CD14-positive monocyte (primary cell): ENCODE results near the gene MACROD2. TPM values are rescaled to one million over a fixed set of nuclear protein-coding genes. Genes with fewer than 3 reads are reported as not detected.

Source experiments
- DNase-seq, 3 donors: peaks; one replicate each; pipeline ENCODE4 v3.0.0-alpha.2; 2011 to 2022
- H2AFZ ChIP-seq: 2 replicates; pipeline ENCODE4 v1.6.0; 2012; ENCODE audit warnings: mild to moderate bottlenecking, low read depth, low read length, inconsistent platforms; ENCODE audit not compliant: insufficient read depth, poor library complexity, severe bottlenecking
- H3K27ac ChIP-seq, 2 donors: 1 replicate in 1 of 2; 2 replicates in 1 of 2; pipeline ENCODE4 v1.5.1; 2012 to 2013; ENCODE audit warnings: low read length in 2 of 2, control low read depth in 1 of 2, inconsistent platforms in 1 of 2, low read depth in 1 of 2, mild to moderate bottlenecking in 1 of 2
- H3K27me3 ChIP-seq, 2 donors: one replicate each; pipeline versions ENCODE4 v1.6.0 to v1.6.1; 2011 to 2013; ENCODE audit warnings: low read length in 2 of 2; ENCODE audit not compliant: control insufficient read depth in 2 of 2, insufficient read depth in 2 of 2
- H3K36me3 ChIP-seq, 2 donors: replicated peaks in 1 of 2; 1 replicate in 1 of 2; 2 replicates in 1 of 2; pipeline versions ENCODE4 v1.5.1 to v1.6.1; 2012 to 2013; ENCODE audit warnings: low read length in 2 of 2, control low read depth in 1 of 2, inconsistent platforms in 1 of 2, mild to moderate bottlenecking in 1 of 2; ENCODE audit not compliant: insufficient read depth in 2 of 2, control insufficient read depth in 1 of 2
- H3K4me1 ChIP-seq, 2 donors: 1 replicate in 1 of 2; 2 replicates in 1 of 2; pipeline versions ENCODE4 v1.5.1 to v1.6.1; 2012 to 2013; ENCODE audit warnings: low read length in 2 of 2, control low read depth in 1 of 2, inconsistent platforms in 1 of 2, mild to moderate bottlenecking in 1 of 2, moderate library complexity in 1 of 2; ENCODE audit not compliant: insufficient read depth in 2 of 2, control insufficient read depth in 1 of 2
- H3K4me2 ChIP-seq: replicated peaks from 2 replicates; pipeline ENCODE3; 2012; ENCODE audit warnings: low read length, moderate library complexity, mild to moderate bottlenecking; ENCODE audit not compliant: poor library complexity, severe bottlenecking; ENCODE audit errors: extremely low read depth
- H3K4me3 ChIP-seq, 3 experiments: fragments of 200-600 bp in 1 of 3; sonication (generic) in 1 of 3; replicated peaks in 1 of 3; 1 replicate in 2 of 3; 2 replicates in 1 of 3; pipeline ENCODE4 v1.5.1; 2011 to 2013; ENCODE audit warnings: low read length in 3 of 3, mild to moderate bottlenecking in 3 of 3, control low read depth in 2 of 3, low read depth in 2 of 3, inconsistent platforms in 1 of 3, moderate library complexity in 1 of 3
- H3K79me2 ChIP-seq: 2 replicates; pipeline ENCODE4 v1.6.0; 2012; ENCODE audit warnings: mild to moderate bottlenecking, control low read depth, inconsistent platforms, low read length, moderate library complexity; ENCODE audit not compliant: insufficient read depth
- H3K9ac ChIP-seq: 2 replicates; pipeline ENCODE4 v1.6.0; 2017; ENCODE audit warnings: low read length, mild to moderate bottlenecking; ENCODE audit not compliant: insufficient read depth, poor library complexity, severe bottlenecking
- H3K9me3 ChIP-seq, 2 donors: replicated peaks in 1 of 2; 1 replicate in 1 of 2; 2 replicates in 1 of 2; pipeline versions ENCODE4 v1.5.1 to v1.6.1; 2012 to 2013; ENCODE audit warnings: low read length in 2 of 2, control low read depth in 1 of 2; ENCODE audit not compliant: control insufficient read depth in 1 of 2, insufficient read depth in 1 of 2
- H4K20me1 ChIP-seq: 2 replicates; pipeline ENCODE4 v1.6.0; 2012; ENCODE audit warnings: mild to moderate bottlenecking, low read length, control low read depth, moderate library complexity; ENCODE audit not compliant: insufficient read depth
- H3K27ac Mint-ChIP-seq, 7 donors: one replicate each; pipeline ENCODE4 v1.8.0; 2020; ENCODE audit warnings: mild to moderate bottlenecking in 7 of 7, mixed read lengths in 7 of 7, moderate library complexity in 6 of 7, inconsistent platforms in 2 of 7
- H3K27me3 Mint-ChIP-seq, 3 donors: one replicate each; pipeline ENCODE4 v1.8.0; 2021 to 2022; ENCODE audit warnings: low read depth in 3 of 3, mild to moderate bottlenecking in 3 of 3, mixed read lengths in 3 of 3, moderate library complexity in 3 of 3, inconsistent platforms in 1 of 3
- H3K36me3 Mint-ChIP-seq, 2 donors: one replicate each; pipeline ENCODE4 v1.8.0; 2020; ENCODE audit warnings: mixed read lengths in 2 of 2, inconsistent platforms in 1 of 2, mild to moderate bottlenecking in 1 of 2
- H3K4me1 Mint-ChIP-seq: one replicate; pipeline ENCODE4 v1.8.0; 2020; ENCODE audit warnings: mild to moderate bottlenecking, mixed read lengths
- H3K4me3 Mint-ChIP-seq, 2 donors: one replicate each; pipeline ENCODE4 v1.8.0; 2020; ENCODE audit warnings: mild to moderate bottlenecking in 2 of 2, mixed read lengths in 2 of 2, moderate library complexity in 1 of 2
- H3K9me3 Mint-ChIP-seq, 7 donors: one replicate each; pipeline ENCODE4 v1.8.0; 2020 to 2022; ENCODE audit warnings: mixed read lengths in 7 of 7, mild to moderate bottlenecking in 6 of 7, moderate library complexity in 6 of 7, inconsistent platforms in 2 of 7
- WGBS: methylation state at CpG from one replicate; pipeline ENCODE4 v1.1.5; 2013; ENCODE audit warnings: missing lambda C conversion rate; ENCODE audit not compliant: insufficient coverage; 5-methylcytosine and 5-hydroxymethylcytosine counted together
- intact Hi-C, 2 donors: fragments of 100-400 bp; cut with micrococcal nuclease; formaldehyde crosslinking; loops; one replicate each; pipeline versions ENCODE4 v1.15.0 to v1.15.1; 2023
- polyA plus RNA-seq, 3 donors: library from polyadenylated mRNA; depleted of rRNA in 1 of 3; unstranded in 2 of 3; stranded (reverse) in 1 of 3; fragments of 300-500 nt in 2 of 3; fragments of >200 nt in 1 of 3; fragmentation: Illumina TruSeq in 2 of 3; gene quantifications; 1 replicate in 2 of 3; 2 replicates in 1 of 3; pipeline ENCODE4 v1.2.3, GENCODE V29; 2012 to 2021
- TF ChIP-seq, protein P1 (sequence below): fragments of 200-600 bp; IDR thresholded peaks from one replicate; pipeline ENCODE4 v1.8.0; 2022; ENCODE audit warnings: antibody characterized with exemption, mild to moderate bottlenecking

Gene MACROD2
- polyA plus RNA-seq, 3 donors = 0.23 TPM; not detected in 2

GRCh38 chr20:14303651-14304050, 308.3 kb downstream of the MACROD2 start:
- Histone ChIP-seq H3K27ac (no peak overlapping the region), H3K4me2 (no peak overlapping the region), H3K9ac (no peak overlapping the region), H3K27me3 (no peaks in the 10 kb centered on the region), H3K4me1 (no peaks in the 10 kb centered on the region), H3K36me3 (no peaks in the 10 kb centered on the region), H3K9me3 (peaks cover 0 to 3% of the 10 kb centered on the region in 2 donors), H3K4me3 (no peak overlapping the region), H3K79me2 (no peaks in the 10 kb centered on the region), H4K20me1 (no peaks in the 10 kb centered on the region), H2AFZ (no peak overlapping the region)
- Mint-ChIP-seq H3K27ac (no peak overlapping the region), H3K27me3 (peaks cover 0 to 2% (median 0%) of the 10 kb centered on the region in 3 donors), H3K4me1 (no peaks in the 10 kb centered on the region), H3K9me3 (peaks cover 0 to 4% (median 3%) of the 10 kb centered on the region in 7 donors), H3K4me3 (no peak overlapping the region), H3K36me3 (no peaks in the 10 kb centered on the region)
- intact Hi-C loops = no loop called here
- TF ChIP-seq, protein P1, sequence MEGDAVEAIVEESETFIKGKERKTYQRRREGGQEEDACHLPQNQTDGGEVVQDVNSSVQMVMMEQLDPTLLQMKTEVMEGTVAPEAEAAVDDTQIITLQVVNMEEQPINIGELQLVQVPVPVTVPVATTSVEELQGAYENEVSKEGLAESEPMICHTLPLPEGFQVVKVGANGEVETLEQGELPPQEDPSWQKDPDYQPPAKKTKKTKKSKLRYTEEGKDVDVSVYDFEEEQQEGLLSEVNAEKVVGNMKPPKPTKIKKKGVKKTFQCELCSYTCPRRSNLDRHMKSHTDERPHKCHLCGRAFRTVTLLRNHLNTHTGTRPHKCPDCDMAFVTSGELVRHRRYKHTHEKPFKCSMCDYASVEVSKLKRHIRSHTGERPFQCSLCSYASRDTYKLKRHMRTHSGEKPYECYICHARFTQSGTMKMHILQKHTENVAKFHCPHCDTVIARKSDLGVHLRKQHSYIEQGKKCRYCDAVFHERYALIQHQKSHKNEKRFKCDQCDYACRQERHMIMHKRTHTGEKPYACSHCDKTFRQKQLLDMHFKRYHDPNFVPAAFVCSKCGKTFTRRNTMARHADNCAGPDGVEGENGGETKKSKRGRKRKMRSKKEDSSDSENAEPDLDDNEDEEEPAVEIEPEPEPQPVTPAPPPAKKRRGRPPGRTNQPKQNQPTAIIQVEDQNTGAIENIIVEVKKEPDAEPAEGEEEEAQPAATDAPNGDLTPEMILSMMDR = no peak
- DNase-seq = no peak

GRCh38 chr20:14304472-14304871, 309.2 kb downstream of the MACROD2 start:
- Mint-ChIP-seq H3K4me1 (no peaks in the 10 kb centered on the region), H3K36me3 (no peaks in the 10 kb centered on the region), H3K27ac (no peak overlapping the region), H3K4me3 (no peak overlapping the region), H3K9me3 (peaks cover 0 to 4% (median 3%) of the 10 kb centered on the region in 7 donors), H3K27me3 (peaks cover 0 to 2% (median 0%) of the 10 kb centered on the region in 3 donors)
- WGBS = no CpG with 5 or more reads among the region's 1 CpG
- H3K9me3 ChIP-seq = peaks cover 0 to 3% of the 10 kb centered on the region in 2 donors
- no peak overlapping the region for H3K4me2 ChIP-seq
- no peak overlapping the region for H2AFZ ChIP-seq
- H3K4me1 ChIP-seq = no peaks in the 10 kb centered on the region
- H4K20me1 ChIP-seq = no peaks in the 10 kb centered on the region
- H3K27me3 ChIP-seq = no peaks in the 10 kb centered on the region
- no peak overlapping the region for H3K9ac ChIP-seq
- TF ChIP-seq, protein P1 = no peak
- H3K4me3 ChIP-seq = no peak overlapping the region
- no peaks in the 10 kb centered on the region for H3K36me3 ChIP-seq
- intact Hi-C loops = no loop called here
- no peaks in the 10 kb centered on the region for H3K79me2 ChIP-seq
- H3K27ac ChIP-seq = no peak overlapping the region
- no peak for DNase-seq
